Lower lobe of right lung (tissue), 2 donors: Measurements from ENCODE around the gene UEVLD. TPM values are rescaled to one million over a fixed set of nuclear protein-coding genes. Genes with fewer than 3 reads are reported as not detected.

Experiments used
- ATAC-seq, 2 donors: fragments of 200-7000 bp; cut with Tn5 transposase; one replicate each; pipeline ENCODE4 v1.9.1; 2020 to 2022; ENCODE audit warnings: mild to moderate bottlenecking in 2 of 2, moderate library complexity in 2 of 2
- DNase-seq: peaks from one replicate; pipeline ENCODE4 v3.0.0-alpha.2; 2020
- H3K27ac ChIP-seq: fragments of 200-600 bp; one replicate; pipeline ENCODE4 v1.8.0; 2022
- H3K27me3 ChIP-seq: fragments of 200-600 bp; one replicate; pipeline ENCODE4 v1.8.0; 2022; ENCODE audit warnings: low read depth
- H3K36me3 ChIP-seq: fragments of 200-600 bp; one replicate; pipeline ENCODE4 v1.8.0; 2022; ENCODE audit warnings: mild to moderate bottlenecking
- H3K4me1 ChIP-seq: fragments of 200-600 bp; one replicate; pipeline ENCODE4 v1.8.0; 2022
- H3K4me3 ChIP-seq: fragments of 200-600 bp; one replicate; pipeline ENCODE4 v1.8.0; 2022; ENCODE audit warnings: mild to moderate bottlenecking
- H3K9me3 ChIP-seq: fragments of 200-600 bp; one replicate; pipeline ENCODE4 v1.8.0; 2022
- CTCF ChIP-seq: fragments of 200-600 bp; IDR thresholded peaks from one replicate; pipeline ENCODE4 v1.8.0; 2022; ENCODE audit warnings: antibody characterized with exemption, mild to moderate bottlenecking
- intact Hi-C: fragments of 100-400 bp; cut with DNase I; formaldehyde crosslinking; loops from one replicate; pipeline ENCODE4 v1.11.0; 2022
- total RNA-seq: library from RNA; stranded (reverse); fragmentation: NEBNext Ultra II Directional; extraction: Animal tissue kit (Norgen Biotek cat#: 25700); gene quantifications from one replicate; pipeline ENCODE4 v1.2.1, GENCODE V29; 2021
- donor health status: DM: no; HTN: yes; CAD: no; lungs with severe emphysema.

The UEVLD gene
- total RNA-seq, 1 donor from 2014 or later, result 26.8 TPM

- Histone ChIP-seq H3K4me1 (peaks cover 7% of the 10 kb centered on the region), H3K27me3 (no peaks in the 10 kb centered on the region), H3K27ac (no peak overlapping the region), H3K4me3 (no peak overlapping the region), H3K9me3 (no peaks in the 10 kb centered on the region), H3K36me3 (peaks cover 65% of the 10 kb centered on the region)
- intact Hi-C loops, result no loop called here
- ATAC-seq, result peak; percentile 13 to 43
- DNase-seq, result no peak
- no peak for TF ChIP-seq CTCF
Measured at GRCh38 chr11:18495703-18496102, 92.8 kb downstream of the UEVLD start.

GRCh38 chr11:18495271-18495670 lies 93.3 kb downstream of the UEVLD start:
- Histone ChIP-seq H3K36me3 (peaks cover 65% of the 10 kb centered on the region), H3K4me3 (no peak overlapping the region), H3K4me1 (peaks cover 11% of the 10 kb centered on the region), H3K27ac (no peak overlapping the region), H3K9me3 (no peaks in the 10 kb centered on the region), H3K27me3 (no peaks in the 10 kb centered on the region)
- TF ChIP-seq CTCF, result no peak
- DNase-seq (no peak), ATAC-seq (no peak)
- intact Hi-C loops, result no loop called here

GRCh38 chr11:18493310-18493709 lies 95.2 kb downstream of the UEVLD start:
- peaks cover 59% of the 10 kb centered on the region for H3K36me3 ChIP-seq
- H3K27me3 ChIP-seq, result no peaks in the 10 kb centered on the region
- DNase-seq (no peak), ATAC-seq (no peak)
- H3K9me3 ChIP-seq, result no peaks in the 10 kb centered on the region
- TF ChIP-seq CTCF, result no peak
- peaks cover 13% of the 10 kb centered on the region for H3K4me1 ChIP-seq
- no peak overlapping the region for H3K4me3 ChIP-seq
- H3K27ac ChIP-seq, result no peak overlapping the region
- intact Hi-C loops, result no loop called here

- no peak for DNase-seq
- no peak for TF ChIP-seq CTCF
- H3K27ac ChIP-seq, result no peak overlapping the region
- no peaks in the 10 kb centered on the region for H3K27me3 ChIP-seq
- peak in 1 of 2 donors; percentile 31 for ATAC-seq
- no peak overlapping the region for H3K4me3 ChIP-seq
- H3K4me1 ChIP-seq, result peaks cover 13% of the 10 kb centered on the region
- intact Hi-C loops, result no loop called here
- H3K9me3 ChIP-seq, result no peaks in the 10 kb centered on the region
- H3K36me3 ChIP-seq, result peaks cover 56% of the 10 kb centered on the region
Measured at GRCh38 chr11:18492888-18493287, 95.6 kb downstream of the UEVLD start.

GRCh38 chr11:18491924-18492323 lies 96.6 kb downstream of the UEVLD start:
- no peaks in the 10 kb centered on the region for H3K27me3 ChIP-seq
- ATAC-seq (no peak), DNase-seq (no peak)
- intact Hi-C loops, result no loop called here
- H3K9me3 ChIP-seq, result no peaks in the 10 kb centered on the region
- no peak overlapping the region for H3K27ac ChIP-seq
- peaks cover 13% of the 10 kb centered on the region for H3K4me1 ChIP-seq
- peaks cover 48% of the 10 kb centered on the region for H3K36me3 ChIP-seq
- no peak overlapping the region for H3K4me3 ChIP-seq
- no peak for TF ChIP-seq CTCF
